HEK293 (cell line): ENCODE results near the gene ZNF41.

Source experiments
- CTCF ChIA-PET: fragments of 350-600 bp; formaldehyde crosslinking; extraction: SDS; loops from one replicate; lab custom pipeline; 2021; ENCODE audit warnings: antibody characterized with exemption; lab: Yijun Ruan, JAX
- POLR2A ChIA-PET: fragments of 300-600 bp; formaldehyde crosslinking; extraction: SDS; loops from one replicate; lab custom pipeline; 2020; ENCODE audit warnings: antibody characterized with exemption, inconsistent platforms; lab: Yijun Ruan, JAX
- H3K27ac ChIP-seq: fragments of 200-500 bp; sonication (Bioruptor generic); 2 replicates; pipeline ENCODE4 v1.5.1; 2014; ENCODE audit warnings: low read depth, low read length, control low read depth, inconsistent platforms; ENCODE audit errors: extremely low read depth
- H3K36me3 ChIP-seq, 2 experiments: fragments of 200-500 bp in 1 of 2; sonication (Bioruptor generic) in 1 of 2; 1 replicate in 1 of 2; 2 replicates in 1 of 2; pipeline ENCODE4 v1.5.1; 2014 to 2017; ENCODE audit warnings: inconsistent platforms in 2 of 2, low read length in 2 of 2; ENCODE audit not compliant: control insufficient read depth in 2 of 2, insufficient read depth in 1 of 2
- H3K4me1 ChIP-seq: fragments of 200-500 bp; sonication (Bioruptor generic); 2 replicates; pipeline ENCODE4 v1.5.1; 2014; ENCODE audit warnings: mild to moderate bottlenecking, low read length, inconsistent platforms; ENCODE audit not compliant: control insufficient read depth, insufficient read depth
- H3K4me3 ChIP-seq: 2 replicates; pipeline ENCODE4 v1.5.1; 2011; ENCODE audit warnings: low read depth, mild to moderate bottlenecking, control low read depth, low read length, moderate library complexity
- H3K9me3 ChIP-seq: fragments of 200-500 bp; sonication (Bioruptor generic); 2 replicates; pipeline ENCODE4 v1.5.1; 2014; ENCODE audit warnings: low read depth, low read length, inconsistent platforms; ENCODE audit not compliant: control insufficient read depth, insufficient read depth
- GFI1B ChIP-seq: fragments of 450-650 bp; formaldehyde crosslinking; IDR thresholded peaks from 2 replicates; pipeline ENCODE4 v1.5.1; 2016; ENCODE audit warnings: missing biosample characterization, missing genetic modification characterization
- GLIS1 ChIP-seq: fragments of 450-650 bp; formaldehyde crosslinking; IDR thresholded peaks from 2 replicates; pipeline ENCODE4 v1.5.1; 2016; ENCODE audit warnings: missing biosample characterization, missing genetic modification characterization
- GLIS2 ChIP-seq: fragments of 450-650 bp; formaldehyde crosslinking; IDR thresholded peaks from 2 replicates; pipeline ENCODE4 v1.5.1; 2016; ENCODE audit warnings: missing biosample characterization, missing genetic modification characterization
- PRDM4 ChIP-seq: fragments of 450-650 bp; formaldehyde crosslinking; IDR thresholded peaks from 2 replicates; pipeline ENCODE4 v1.5.1; 2017; ENCODE audit warnings: missing biosample characterization, missing genetic modification characterization
- SP7 ChIP-seq: fragments of 450-650 bp; formaldehyde crosslinking; IDR thresholded peaks from 2 replicates; pipeline ENCODE4 v1.5.1; 2016; ENCODE audit warnings: missing biosample characterization, missing genetic modification characterization
- TRIM28 ChIP-seq: IDR thresholded peaks from 2 replicates; pipeline ENCODE4 v1.6.1; 2011; ENCODE audit warnings: low read length, control low read depth, borderline replicate concordance
- WT1 ChIP-seq: fragments of 450-650 bp; formaldehyde crosslinking; IDR thresholded peaks from 2 replicates; pipeline ENCODE4 v1.5.1; 2016; ENCODE audit warnings: missing biosample characterization, missing genetic modification characterization
- ZBTB20 ChIP-seq: fragments of 450-650 bp; formaldehyde crosslinking; IDR thresholded peaks from 2 replicates; pipeline ENCODE4 v1.5.1; 2016; ENCODE audit warnings: missing biosample characterization, missing genetic modification characterization
- ZBTB26 ChIP-seq: fragments of 450-650 bp; formaldehyde crosslinking; optimal IDR thresholded peaks from 2 replicates; pipeline ENCODE3; 2016; ENCODE audit warnings: missing biosample characterization, mild to moderate bottlenecking, missing genetic modification characterization
- ZBTB48 ChIP-seq: fragments of 450-650 bp; formaldehyde crosslinking; IDR thresholded peaks from 2 replicates; pipeline ENCODE4 v1.5.1; 2016; ENCODE audit warnings: missing biosample characterization, missing genetic modification characterization
- ZFHX2 ChIP-seq: fragments of 450-650 bp; formaldehyde crosslinking; conservative IDR thresholded peaks from 2 replicates; pipeline ENCODE4 v1.5.1; 2016; ENCODE audit warnings: missing biosample characterization, missing genetic modification characterization
- ZNF112 ChIP-seq: fragments of 450-650 bp; formaldehyde crosslinking; IDR thresholded peaks from 2 replicates; pipeline ENCODE4 v1.5.0; 2017; ENCODE audit warnings: missing biosample characterization, missing genetic modification characterization
- ZNF121 ChIP-seq: fragments of 450-650 bp; formaldehyde crosslinking; IDR thresholded peaks from 2 replicates; pipeline ENCODE4 v1.5.1; 2016; ENCODE audit warnings: missing biosample characterization, missing genetic modification characterization
- ZNF133 ChIP-seq: fragments of 450-650 bp; formaldehyde crosslinking; IDR thresholded peaks from 2 replicates; pipeline ENCODE4 v1.5.1; 2016; ENCODE audit warnings: missing biosample characterization, missing genetic modification characterization
- ZNF16 ChIP-seq: fragments of 450-650 bp; formaldehyde crosslinking; IDR thresholded peaks from 2 replicates; pipeline ENCODE4 v1.5.1; 2016; ENCODE audit warnings: low read depth, missing biosample characterization, missing genetic modification characterization
- ZNF248 ChIP-seq: fragments of 450-650 bp; formaldehyde crosslinking; IDR thresholded peaks from 2 replicates; pipeline ENCODE4 v1.5.1; 2017; ENCODE audit warnings: missing biosample characterization, missing genetic modification characterization
- ZNF530 ChIP-seq: fragments of 450-650 bp; formaldehyde crosslinking; IDR thresholded peaks from 2 replicates; pipeline ENCODE4 v1.5.1; 2016; ENCODE audit warnings: low read depth, missing biosample characterization, missing genetic modification characterization
- ZNF600 ChIP-seq: fragments of 450-650 bp; formaldehyde crosslinking; IDR thresholded peaks from 2 replicates; pipeline ENCODE4 v1.5.1; 2016; ENCODE audit warnings: missing biosample characterization, missing genetic modification characterization
- ZNF776 ChIP-seq: fragments of 450-650 bp; formaldehyde crosslinking; IDR thresholded peaks from 2 replicates; pipeline ENCODE4 v1.5.0; 2017; ENCODE audit warnings: missing biosample characterization, missing genetic modification characterization, borderline replicate concordance
- ZSCAN30 ChIP-seq: fragments of 450-650 bp; IDR thresholded peaks from 2 replicates; pipeline ENCODE4 v1.5.1; 2018; ENCODE audit warnings: missing biosample characterization, mild to moderate bottlenecking, missing genetic modification characterization, moderate library complexity
- ZXDB ChIP-seq: fragments of 450-650 bp; formaldehyde crosslinking; IDR thresholded peaks from 2 replicates; pipeline ENCODE4 v1.5.1; 2016; ENCODE audit warnings: missing biosample characterization, missing genetic modification characterization

Gene ZNF41

GRCh38 chrX:47482065-47482511 is 934 bp downstream of the ZNF41 start:
- peak overlapping the region; percentile 77 for H3K4me3 ChIP-seq
- peak overlapping the region; percentile 82; the same call in 1 of the 2 replicates for H3K27ac ChIP-seq
- POLR2A ChIA-PET = interaction anchor here (0.5 kb wide), 1 partner anchor 511 kb away, joined by 3 read pairs; no protein-coding TSS in a partner anchor
- no peak for TF ChIP-seq ZSCAN30 (tag by site-specific recombination)
- 0 out of 2 replicates have a peak, but pooled peaks have one; percentile 23 for TF ChIP-seq SP7 (tag by site-specific recombination)
- peak; percentile 92 for TF ChIP-seq PRDM4 (tag by site-specific recombination)
- TF ChIP-seq GLIS2 (tag by site-specific recombination) = peak; percentile 45; the same call in 1 of the 2 replicates
- peak; percentile 48; the same call in 1 of the 2 replicates for TF ChIP-seq GLIS1 (tag by site-specific recombination)
- peak; percentile 78; the same call in 1 of the 2 replicates for TF ChIP-seq ZXDB (tag by site-specific recombination)
- TF ChIP-seq ZFHX2 = 0 out of 2 replicates have a peak, but pooled peaks have one; percentile 14
- TF ChIP-seq ZNF600 = peak; percentile 83
- no peak for TF ChIP-seq WT1 (tag by site-specific recombination)
- no peak for TF ChIP-seq ZBTB26 (tag by site-specific recombination)
- TF ChIP-seq ZBTB48 (tag by site-specific recombination) = 0 out of 2 replicates have a peak, but pooled peaks have one; percentile 34
- no peak for TF ChIP-seq ZNF112
- no peak for TF ChIP-seq GFI1B (tag by site-specific recombination)
- TF ChIP-seq ZBTB20 (tag by site-specific recombination) = peak; percentile 75
- no peaks in the 10 kb centered on the region for H3K9me3 ChIP-seq
- CTCF ChIA-PET = no interaction called here
- H3K4me1 ChIP-seq = no peaks in the 10 kb centered on the region; the same call in 1 of the 2 replicates
- no peaks in the 10 kb centered on the region for H3K36me3 ChIP-seq

DNA sequence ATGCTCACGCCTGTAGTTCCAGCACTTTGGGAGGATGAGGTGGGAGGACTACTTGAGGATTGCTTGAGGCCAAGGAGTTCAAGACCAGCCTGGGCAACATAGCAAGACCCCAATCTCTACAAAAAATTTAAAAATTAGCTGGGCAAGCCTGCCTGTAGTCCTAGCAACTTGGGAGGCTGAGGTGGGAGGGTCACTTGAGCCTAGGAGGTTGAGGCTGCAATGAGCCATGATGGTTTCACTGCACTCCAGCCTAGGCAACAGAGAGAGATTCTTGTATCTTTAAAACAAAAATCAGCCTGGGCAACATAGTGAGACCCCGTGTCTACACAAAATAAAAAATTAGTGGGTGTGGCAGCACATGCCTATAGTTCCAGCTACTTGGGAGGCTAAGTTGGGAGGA is 1.9 kb downstream of the ZNF41 start:
- Histone ChIP-seq H3K27ac (no peak overlapping the region), H3K9me3 (no peaks in the 10 kb centered on the region), H3K4me1 (no peaks in the 10 kb centered on the region; the same call in 1 of the 2 replicates), H3K4me3 (no peak overlapping the region), H3K36me3 (no peaks in the 10 kb centered on the region)
- TF ChIP-seq ZNF121 (tag by site-specific recombination) (peak; percentile 94), ZNF530 (tag by site-specific recombination) (no peak)
- POLR2A ChIA-PET = no interaction called here
- CTCF ChIA-PET = interaction anchor here (0.7 kb wide), 1 partner anchor 231 kb away, joined by 5 read pairs; no protein-coding TSS in a partner anchor

DNA sequence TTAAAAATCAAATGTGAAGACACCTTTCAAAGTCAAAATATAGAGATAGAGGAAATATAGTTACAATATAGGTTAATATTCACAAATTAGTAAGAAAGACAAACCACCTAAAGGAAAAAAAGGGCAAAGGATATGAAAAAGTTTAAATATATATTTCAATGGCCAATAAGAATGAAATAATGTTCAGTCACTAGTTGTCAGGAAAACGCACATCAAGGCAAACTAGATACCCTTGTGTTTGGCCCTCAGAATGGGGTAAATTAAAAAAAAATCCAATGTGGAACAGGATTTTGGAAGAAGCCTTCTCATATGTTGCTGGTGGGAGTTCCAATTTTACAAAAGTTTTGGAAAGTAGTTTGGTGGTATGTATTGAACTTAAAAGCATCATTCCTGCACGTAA is 2.4 kb downstream of the ZNF41 start:
- Histone ChIP-seq H3K9me3 (no peaks in the 10 kb centered on the region), H3K4me3 (no peak overlapping the region), H3K36me3 (no peaks in the 10 kb centered on the region), H3K27ac (no peak overlapping the region), H3K4me1 (no peaks in the 10 kb centered on the region; the same call in 1 of the 2 replicates)
- POLR2A ChIA-PET = no interaction called here
- TF ChIP-seq ZNF16 (tag by site-specific recombination) (no peak), ZNF133 (tag by site-specific recombination) (no peak), TRIM28 (no peak), ZNF248 (no peak), ZNF776 (no peak), ZNF600 (no peak)
- CTCF ChIA-PET = interaction anchor here (0.7 kb wide), 1 partner anchor 230 kb away, joined by 5 read pairs; no protein-coding TSS in a partner anchor
